ENCODE measurements around the gene ENOX1.

The ENOX1 gene

GRCh38 chr13:43388282-43389034, 398.3 kb downstream of the ENOX1 start:
- no peak for DNase-seq (ENCODE audit: low read depth)

DNA sequence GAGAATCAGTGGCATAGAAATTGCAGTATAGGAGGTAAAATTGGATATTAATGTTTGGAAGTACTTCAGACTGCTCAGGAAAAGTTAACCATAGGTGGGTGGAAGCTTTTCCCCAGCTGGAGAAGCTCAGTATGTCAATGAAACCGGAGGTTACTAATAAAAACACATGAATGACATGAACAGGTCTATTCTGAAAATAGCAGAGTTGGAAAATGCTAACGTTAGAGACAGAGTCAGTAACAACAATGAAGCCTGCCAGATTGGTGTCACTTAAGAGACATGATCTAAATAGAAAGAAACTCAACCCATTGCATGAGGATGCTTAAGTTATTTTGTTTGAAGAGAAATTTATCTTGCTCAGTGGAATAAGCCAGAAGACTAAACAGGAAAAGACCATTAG, 398.9 kb downstream of the ENOX1 start:
- DNase-seq (ENCODE audit: low read depth), result no peak

DNA sequence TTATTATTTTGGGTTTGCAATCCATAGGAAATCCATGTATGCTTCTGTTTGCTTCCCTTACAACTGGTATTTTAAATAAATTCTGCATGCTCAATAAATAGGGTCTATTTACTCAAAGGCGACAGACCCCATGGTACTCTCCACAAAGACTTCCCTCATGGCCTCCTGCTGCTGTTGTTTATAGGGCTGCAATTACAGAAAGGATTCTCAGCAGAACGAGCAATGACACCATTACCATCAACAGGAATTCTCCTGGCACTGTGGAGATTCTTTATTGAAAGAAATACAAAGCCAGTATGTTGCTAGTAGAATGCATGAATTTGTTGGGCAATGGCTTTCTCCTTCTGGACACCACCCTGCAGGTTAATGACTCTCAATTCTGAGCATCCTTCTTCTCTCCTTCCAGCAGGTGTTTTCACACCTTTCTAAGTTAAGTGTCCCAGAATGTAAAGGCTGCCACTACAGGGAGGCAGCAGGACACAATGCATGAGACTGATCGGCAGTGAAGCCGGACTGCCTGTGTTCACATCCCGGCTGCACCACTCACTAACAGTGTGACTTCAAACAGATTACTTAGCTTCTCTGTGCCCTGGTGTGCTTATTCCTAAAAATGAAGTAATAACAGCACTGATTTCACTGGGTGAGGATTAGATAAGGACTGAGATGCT, 403.1 kb downstream of the ENOX1 start:
- no peak for DNase-seq (ENCODE audit: low read depth)

DNA sequence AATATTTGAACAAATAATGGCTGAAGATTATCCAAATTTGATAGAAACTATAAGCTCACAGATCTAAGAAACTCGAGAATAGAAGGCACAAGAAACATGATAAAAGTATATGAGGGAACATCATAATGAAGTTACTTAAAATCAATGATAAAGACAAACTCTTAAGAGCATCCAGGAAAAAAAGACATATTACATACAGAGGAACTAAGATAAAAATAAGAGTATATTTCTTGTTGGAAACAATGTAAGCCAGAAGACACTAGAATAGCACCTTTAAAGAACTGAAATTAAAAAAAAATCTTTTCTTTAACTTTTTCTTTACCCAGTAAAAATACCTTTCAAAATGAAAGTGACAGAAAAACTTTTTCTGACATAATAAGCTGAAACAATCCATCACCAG, 407.0 kb downstream of the ENOX1 start:
- DNase-seq (ENCODE audit: low read depth), result no peak

- peak; percentile 45 for DNase-seq (ENCODE audit: low read depth)
Measured at GRCh38 chr13:43377973-43378372, 408.8 kb downstream of the ENOX1 start.

- peak; percentile 24 for DNase-seq (ENCODE audit: low read depth)
Measured at GRCh38 chr13:43377149-43377548, 409.6 kb downstream of the ENOX1 start.

GRCh38 chr13:43376596-43376995, 410.2 kb downstream of the ENOX1 start:
- DNase-seq (ENCODE audit: low read depth), result no peak

- no peak for DNase-seq (ENCODE audit: low read depth)
Measured at GRCh38 chr13:43375797-43376465, 410.8 kb downstream of the ENOX1 start.

DNA sequence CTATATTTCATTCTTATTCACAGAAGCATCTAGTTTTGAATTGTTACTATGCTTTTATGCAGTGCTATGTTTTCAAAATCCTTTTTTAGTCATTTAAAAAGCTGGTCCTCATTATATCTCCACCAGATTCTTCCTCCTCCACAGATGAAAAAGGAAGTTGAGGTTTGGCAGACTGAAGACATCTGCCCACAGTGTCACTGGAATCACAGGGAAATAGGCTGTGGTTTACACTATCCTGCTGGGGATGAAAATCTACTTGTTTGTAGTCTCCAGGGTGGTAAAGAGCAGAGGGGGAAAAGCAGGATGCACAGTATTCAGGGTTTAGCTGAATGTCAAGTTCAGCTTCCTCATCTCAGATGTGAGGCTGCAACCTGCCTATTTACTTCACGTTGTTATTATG, 412.2 kb downstream of the ENOX1 start:
- peak; percentile 45 for DNase-seq (ENCODE audit: low read depth)

- DNase-seq (ENCODE audit: low read depth), result no peak
Measured at GRCh38 chr13:43373400-43373799, 413.4 kb downstream of the ENOX1 start.

DNA sequence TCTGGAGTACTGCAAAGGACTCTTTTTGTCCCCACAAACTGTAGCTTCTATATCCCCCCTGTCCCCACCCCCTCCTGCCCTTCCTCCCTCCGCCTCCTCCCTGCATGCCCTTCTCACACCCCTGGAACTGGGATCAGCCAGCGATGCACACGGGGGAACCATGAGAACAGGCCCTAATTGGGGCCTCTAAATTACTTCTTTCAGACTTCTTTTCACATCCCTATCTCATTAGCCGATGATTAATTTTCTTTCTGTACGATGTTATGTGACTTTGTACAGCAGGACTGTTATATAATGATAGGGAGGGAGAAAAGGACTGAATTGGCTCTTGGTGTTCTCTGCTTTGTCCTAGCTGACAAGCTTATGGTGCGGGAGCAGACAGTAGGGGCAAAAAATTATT, 415.9 kb downstream of the ENOX1 start:
- DNase-seq (ENCODE audit: low read depth), result no peak

DNA sequence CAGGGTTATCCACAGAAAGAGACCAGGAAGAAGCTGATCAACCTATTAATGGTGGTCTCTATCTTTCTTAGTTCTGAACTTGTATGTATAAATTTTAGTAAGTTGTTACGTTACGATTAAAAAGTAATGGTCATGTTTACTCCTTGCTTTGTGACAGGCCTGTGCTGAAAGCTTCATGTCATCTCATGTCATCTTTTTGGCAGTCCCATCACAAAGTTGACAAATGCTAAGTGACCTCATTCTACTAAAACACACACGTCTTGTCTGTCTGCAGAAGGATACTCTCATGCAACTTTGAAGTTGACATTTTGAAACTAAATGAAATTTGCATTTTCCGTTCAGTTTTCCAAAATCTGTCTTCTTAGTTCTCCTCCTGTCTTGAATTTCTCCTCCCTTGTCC, 417.5 kb downstream of the ENOX1 start:
- no peak for DNase-seq (ENCODE audit: low read depth)

DNA sequence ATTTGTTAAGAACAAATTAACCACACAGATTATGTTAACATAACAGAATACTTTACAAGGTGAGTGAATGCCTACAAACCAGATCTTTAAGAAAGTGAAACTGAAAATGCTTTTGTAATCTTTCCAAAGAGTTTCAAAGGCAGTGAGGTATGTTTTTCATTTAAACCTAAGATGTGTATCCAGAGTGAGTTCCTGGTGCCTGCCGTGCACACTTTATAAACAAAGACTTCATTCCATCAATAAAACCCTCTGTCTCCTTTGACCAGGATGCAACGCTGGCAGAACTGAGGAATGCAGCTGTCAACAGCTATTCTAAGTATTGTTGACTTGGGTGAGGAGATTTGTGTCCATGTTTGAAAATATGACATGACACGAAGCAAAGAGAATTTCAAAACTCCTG, 418.8 kb downstream of the ENOX1 start:
- DNase-seq (ENCODE audit: low read depth), result peak; percentile 54

GRCh38 chr13:43365039-43365344, 421.8 kb downstream of the ENOX1 start:
- DNase-seq (ENCODE audit: low read depth), result no peak

GRCh38 chr13:43364210-43365038, 422.3 kb downstream of the ENOX1 start:
- peak; percentile 86 for DNase-seq (ENCODE audit: low read depth)

- peak; percentile 83 for DNase-seq (ENCODE audit: low read depth)
Measured at GRCh38 chr13:43363156-43363953, 423.4 kb downstream of the ENOX1 start.

DNA sequence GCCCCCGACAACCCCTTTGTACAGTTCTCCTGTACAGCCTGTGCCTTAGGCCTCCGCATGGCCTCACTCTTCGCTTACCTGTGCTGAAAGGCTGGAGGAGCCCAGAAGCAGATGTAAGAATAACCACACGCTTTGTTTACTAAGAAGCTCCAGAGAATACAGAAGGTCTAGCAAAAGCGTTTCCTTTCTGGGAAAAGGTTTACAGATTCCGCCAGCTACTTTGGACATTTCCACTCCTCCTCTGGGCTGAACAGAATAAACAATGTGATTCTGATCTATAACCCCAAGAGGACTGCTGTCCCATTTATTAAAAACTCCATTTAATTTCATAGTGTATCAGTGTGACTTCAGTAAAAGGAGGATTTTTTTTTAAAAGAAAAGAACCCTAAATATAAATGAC, 424.2 kb downstream of the ENOX1 start:
- no peak for DNase-seq (ENCODE audit: low read depth)

- DNase-seq (ENCODE audit: low read depth), result peak; percentile 19
Measured at GRCh38 chr13:43360892-43361610, 425.7 kb downstream of the ENOX1 start.

DNA sequence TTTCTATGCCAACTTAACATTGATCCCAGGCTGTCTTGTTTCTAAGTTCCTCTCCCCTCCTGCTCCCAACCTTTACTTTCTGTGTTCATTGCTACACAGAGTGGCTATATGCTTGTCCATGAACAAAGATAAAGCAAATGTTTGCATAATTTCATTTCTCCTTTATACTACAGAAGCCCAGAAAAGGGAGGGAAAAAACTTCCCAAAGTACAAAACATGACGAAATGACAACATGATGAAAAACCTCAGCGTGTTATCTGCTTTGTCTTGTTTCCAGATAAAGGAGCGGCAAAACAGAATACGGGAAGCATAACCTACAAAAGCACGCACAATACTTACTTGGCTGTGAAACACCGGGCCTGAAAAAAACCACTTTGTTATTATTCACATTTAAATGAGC, 426.6 kb downstream of the ENOX1 start:
- no peak for DNase-seq (ENCODE audit: low read depth)

- no peak for DNase-seq (ENCODE audit: low read depth)
Measured at GRCh38 chr13:43359536-43359935, 427.2 kb downstream of the ENOX1 start.

DNA sequence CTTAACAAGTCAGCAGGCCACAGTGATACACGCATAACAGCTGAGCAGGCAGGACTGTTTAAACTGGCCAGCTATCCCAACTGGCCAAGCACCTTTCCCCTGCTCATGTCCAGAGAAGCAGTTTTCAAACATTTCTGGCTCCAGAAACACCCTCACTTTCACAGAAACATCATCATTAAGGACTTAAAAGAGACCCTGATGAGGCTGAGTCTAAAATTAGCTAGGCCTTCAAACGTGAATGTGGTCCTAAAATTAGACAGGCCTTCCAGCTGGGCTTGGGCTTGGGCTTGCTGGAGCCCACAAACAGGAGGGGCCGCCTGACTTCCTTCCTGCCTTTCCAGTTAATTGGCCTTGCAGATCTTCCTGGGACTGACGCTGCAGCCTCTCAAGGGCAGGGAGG, 429.2 kb downstream of the ENOX1 start:
- no peak for DNase-seq (ENCODE audit: low read depth)
